ENCODE data around the gene TFDP1.

The TFDP1 gene

GRCh38 chr13:113665597-113666328, 81.2 kb downstream of the TFDP1 start:
- no peak for TF ChIP-seq CTCF (IDR thresholded peaks at IDR 0.05)

- TF ChIP-seq CTCF (IDR thresholded peaks at IDR 0.05), result no peak
These were observed 81.7 kb downstream of the TFDP1 start for GRCh38 chr13:113666329-113666670.

- TF ChIP-seq CTCF (IDR thresholded peaks at IDR 0.05), result no peak
These were observed 82.6 kb downstream of the TFDP1 start, which contains the start of gene GRK1 for GRCh38 chr13:113666951-113667701. TSS of gene GRK1 (plus strand) at chr13:113667219. CDS start at chr13:113667387, 168 bp downstream.

DNA sequence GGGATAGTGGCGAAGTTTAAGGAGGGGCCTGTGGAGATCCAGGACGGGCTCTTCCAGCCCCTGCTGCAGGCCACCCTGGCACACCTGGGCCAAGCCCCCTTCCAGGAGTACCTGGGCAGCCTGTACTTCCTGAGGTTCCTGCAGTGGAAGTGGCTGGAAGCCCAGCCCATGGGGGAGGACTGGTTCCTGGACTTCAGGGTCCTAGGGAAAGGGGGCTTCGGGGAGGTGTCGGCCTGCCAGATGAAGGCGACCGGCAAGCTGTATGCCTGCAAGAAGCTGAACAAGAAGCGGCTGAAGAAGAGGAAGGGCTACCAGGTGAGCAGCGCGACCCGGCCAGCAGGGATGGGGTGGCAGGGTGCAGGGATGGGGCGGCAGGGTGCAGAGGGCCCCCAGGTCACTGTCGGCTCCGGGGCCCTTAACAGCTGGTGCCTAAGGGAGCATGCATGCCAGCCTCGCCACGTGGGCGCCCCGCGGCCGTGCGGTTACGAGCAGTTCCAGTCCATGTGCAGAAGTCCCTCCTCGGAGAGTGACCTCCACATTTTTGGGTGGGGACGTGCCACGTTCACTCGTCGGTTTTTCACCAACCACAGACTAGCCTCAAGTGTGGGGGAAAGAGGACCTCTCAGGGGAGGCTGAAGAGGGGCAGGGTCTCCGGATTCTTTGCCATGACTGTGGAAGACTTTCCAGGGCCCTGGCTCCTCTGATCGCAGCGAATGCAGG, 83.4 kb downstream of the TFDP1 start:
- no peak for TF ChIP-seq CTCF (IDR thresholded peaks at IDR 0.05)

GRCh38 chr13:113668491-113668971, 84.0 kb downstream of the TFDP1 start:
- no peak for TF ChIP-seq CTCF (IDR thresholded peaks at IDR 0.05)

- no peak for TF ChIP-seq CTCF (IDR thresholded peaks at IDR 0.05)
These were observed 84.7 kb downstream of the TFDP1 start for GRCh38 chr13:113669231-113669754.

DNA sequence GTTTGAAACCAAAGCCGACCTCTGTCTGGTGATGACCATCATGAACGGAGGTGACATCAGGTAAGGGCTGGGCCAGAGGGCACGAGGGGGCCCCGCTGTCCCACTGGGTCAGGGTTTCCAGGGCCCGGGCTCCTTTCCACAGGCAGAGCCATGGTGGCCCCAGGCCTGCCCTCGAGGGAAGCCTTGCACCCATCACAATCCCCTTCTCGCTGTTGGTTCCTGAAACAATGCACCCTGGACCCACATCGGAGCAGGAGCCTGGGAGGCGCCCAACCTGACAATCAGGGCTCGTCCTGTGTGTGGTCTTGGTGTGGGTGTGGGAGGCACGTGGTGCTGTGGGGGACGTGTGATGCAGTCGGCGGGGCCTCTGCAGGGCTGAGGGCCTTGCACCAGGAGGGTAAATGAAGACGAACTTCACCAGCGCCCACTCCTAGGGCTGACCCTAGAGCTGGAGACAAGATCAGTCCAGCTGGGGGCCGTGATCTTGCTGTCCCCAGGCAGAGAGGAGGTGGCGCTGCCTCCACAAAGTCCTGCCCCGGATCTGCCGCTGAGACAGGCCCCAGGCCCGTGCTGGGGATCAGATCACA, 85.3 kb downstream of the TFDP1 start:
- TF ChIP-seq CTCF (IDR thresholded peaks at IDR 0.05), result no peak
